Measurements from ENCODE around the gene RNF180.

The RNF180 gene

DNA sequence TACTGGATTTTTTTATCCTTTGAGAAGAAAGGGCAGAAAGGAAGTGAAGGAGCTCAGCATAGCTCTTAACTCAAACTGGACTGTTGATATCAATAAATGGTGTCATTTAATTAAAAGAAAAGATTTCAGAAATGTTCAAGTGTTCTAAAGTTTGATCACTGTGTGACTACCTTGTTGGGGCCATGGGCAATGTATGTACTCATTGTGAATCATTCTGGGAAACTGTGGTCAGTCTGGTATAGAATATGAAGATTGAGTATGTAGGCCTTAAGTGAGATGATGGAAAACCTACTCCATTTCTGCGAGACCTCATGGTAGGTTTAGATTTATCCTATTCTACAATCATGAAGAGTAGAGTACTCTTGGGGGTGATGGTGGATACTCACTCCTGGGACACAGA, 175.7 kb downstream of the RNF180 start:
- Histone ChIP-seq H3K9me3 (ENCODE audit: low read length) (no peaks in the 10 kb centered on the region), H3K9me2 (ENCODE audit: low read depth, low read length) (no peaks in the 10 kb centered on the region), H3K36me3 (ENCODE audit: insufficient read depth, low read length) (no peaks in the 10 kb centered on the region), H2AFZ (ENCODE audit: low read length) (no peak overlapping the region), H3K27me3 (ENCODE audit: insufficient read depth, low read length) (no peaks in the 10 kb centered on the region), H4K20me1 (ENCODE audit: insufficient read depth, low read length) (no peaks in the 10 kb centered on the region), H3K4me1 (ENCODE audit: insufficient read depth, low read length, severe bottlenecking) (no peaks in the 10 kb centered on the region), H3K9ac (ENCODE audit: low read length) (no peak overlapping the region), H3K4me2 (ENCODE audit: low read length) (no peak overlapping the region), H3K27ac (ENCODE audit: low read depth, low read length, poor library complexity, severe bottlenecking) (no peak overlapping the region), H3K79me2 (ENCODE audit: insufficient read depth, low read length) (no peaks in the 10 kb centered on the region), H3K4me3 (ENCODE audit: low read depth, low read length, poor library complexity, severe bottlenecking) (no peak overlapping the region), H3F3A (ENCODE audit: insufficient read depth, low read length) (no peaks in the 10 kb centered on the region)
- no peak for TF ChIP-seq EZH2 (IDR thresholded peaks at IDR 0.05; ENCODE audit: borderline replicate concordance, low read length)
- TF ChIP-seq, protein P1, sequence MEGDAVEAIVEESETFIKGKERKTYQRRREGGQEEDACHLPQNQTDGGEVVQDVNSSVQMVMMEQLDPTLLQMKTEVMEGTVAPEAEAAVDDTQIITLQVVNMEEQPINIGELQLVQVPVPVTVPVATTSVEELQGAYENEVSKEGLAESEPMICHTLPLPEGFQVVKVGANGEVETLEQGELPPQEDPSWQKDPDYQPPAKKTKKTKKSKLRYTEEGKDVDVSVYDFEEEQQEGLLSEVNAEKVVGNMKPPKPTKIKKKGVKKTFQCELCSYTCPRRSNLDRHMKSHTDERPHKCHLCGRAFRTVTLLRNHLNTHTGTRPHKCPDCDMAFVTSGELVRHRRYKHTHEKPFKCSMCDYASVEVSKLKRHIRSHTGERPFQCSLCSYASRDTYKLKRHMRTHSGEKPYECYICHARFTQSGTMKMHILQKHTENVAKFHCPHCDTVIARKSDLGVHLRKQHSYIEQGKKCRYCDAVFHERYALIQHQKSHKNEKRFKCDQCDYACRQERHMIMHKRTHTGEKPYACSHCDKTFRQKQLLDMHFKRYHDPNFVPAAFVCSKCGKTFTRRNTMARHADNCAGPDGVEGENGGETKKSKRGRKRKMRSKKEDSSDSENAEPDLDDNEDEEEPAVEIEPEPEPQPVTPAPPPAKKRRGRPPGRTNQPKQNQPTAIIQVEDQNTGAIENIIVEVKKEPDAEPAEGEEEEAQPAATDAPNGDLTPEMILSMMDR (IDR thresholded peaks at IDR 0.05; ENCODE audit: low read length), result no peak

DNA sequence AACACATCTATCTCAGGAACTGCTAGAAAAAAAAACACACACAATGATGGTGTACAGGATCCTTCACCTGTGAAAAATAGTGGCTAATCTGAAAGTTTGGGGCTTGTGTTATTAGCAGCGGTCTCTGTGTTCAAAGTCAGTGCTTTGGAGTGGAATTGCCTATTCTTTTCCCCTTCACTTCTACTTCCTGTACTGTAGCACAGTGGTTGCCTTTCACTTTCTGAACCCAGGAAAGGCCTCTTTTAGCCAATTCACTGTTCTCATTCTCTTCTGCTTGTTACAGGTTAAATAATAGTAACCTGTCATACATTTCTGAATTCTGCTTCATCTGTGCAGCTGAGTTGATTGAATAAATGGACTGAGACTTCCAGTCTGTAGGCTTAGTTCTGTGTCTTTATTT, 178.9 kb downstream of the RNF180 start:
- Histone ChIP-seq H3K4me1 (ENCODE audit: insufficient read depth, low read length, severe bottlenecking) (no peaks in the 10 kb centered on the region), H3F3A (ENCODE audit: insufficient read depth, low read length) (no peaks in the 10 kb centered on the region), H3K4me2 (ENCODE audit: low read length) (no peak overlapping the region), H2AFZ (ENCODE audit: low read length) (no peak overlapping the region), H3K9me2 (ENCODE audit: low read depth, low read length) (no peaks in the 10 kb centered on the region), H3K4me3 (ENCODE audit: low read depth, low read length, poor library complexity, severe bottlenecking) (no peak overlapping the region), H3K9me3 (ENCODE audit: low read length) (no peaks in the 10 kb centered on the region), H3K79me2 (ENCODE audit: insufficient read depth, low read length) (no peaks in the 10 kb centered on the region), H3K27ac (ENCODE audit: low read depth, low read length, poor library complexity, severe bottlenecking) (no peak overlapping the region), H3K36me3 (ENCODE audit: insufficient read depth, low read length) (no peaks in the 10 kb centered on the region), H3K27me3 (ENCODE audit: insufficient read depth, low read length) (no peaks in the 10 kb centered on the region), H4K20me1 (ENCODE audit: insufficient read depth, low read length) (no peaks in the 10 kb centered on the region), H3K9ac (ENCODE audit: low read length) (no peak overlapping the region)
- TF ChIP-seq EZH2 (IDR thresholded peaks at IDR 0.05; ENCODE audit: borderline replicate concordance, low read length), result no peak
- TF ChIP-seq, protein P1 (IDR thresholded peaks at IDR 0.05; ENCODE audit: low read length), result no peak

GRCh38 chr5:64347309-64347708, 181.7 kb downstream of the RNF180 start:
- Histone ChIP-seq H3K9ac (ENCODE audit: low read length) (no peak overlapping the region), H3K4me2 (ENCODE audit: low read length) (no peak overlapping the region), H2AFZ (ENCODE audit: low read length) (no peak overlapping the region), H3F3A (ENCODE audit: insufficient read depth, low read length) (no peaks in the 10 kb centered on the region), H3K27me3 (ENCODE audit: insufficient read depth, low read length) (no peaks in the 10 kb centered on the region), H3K9me2 (ENCODE audit: low read depth, low read length) (no peaks in the 10 kb centered on the region), H4K20me1 (ENCODE audit: insufficient read depth, low read length) (no peaks in the 10 kb centered on the region), H3K36me3 (ENCODE audit: insufficient read depth, low read length) (no peaks in the 10 kb centered on the region), H3K79me2 (ENCODE audit: insufficient read depth, low read length) (no peaks in the 10 kb centered on the region), H3K9me3 (ENCODE audit: low read length) (no peaks in the 10 kb centered on the region), H3K4me1 (ENCODE audit: insufficient read depth, low read length, severe bottlenecking) (no peaks in the 10 kb centered on the region), H3K27ac (ENCODE audit: low read depth, low read length, poor library complexity, severe bottlenecking) (no peak overlapping the region), H3K4me3 (ENCODE audit: low read depth, low read length, poor library complexity, severe bottlenecking) (no peak overlapping the region)
- TF ChIP-seq EZH2 (IDR thresholded peaks at IDR 0.05; ENCODE audit: borderline replicate concordance, low read length), result no peak
- TF ChIP-seq, protein P1 (IDR thresholded peaks at IDR 0.05; ENCODE audit: low read length), result no peak
